WTC11 (cell line): ENCODE data around the gene KIF17.

Experiments used
- ATF2 ChIP-seq: sonication (generic); formaldehyde crosslinking; IDR thresholded peaks from 2 replicates; pipeline ENCODE4 v1.8.1; 2022; ENCODE audit warnings: low read depth, missing genetic modification reagents, borderline replicate concordance
- ATF6 ChIP-seq: sonication (generic); formaldehyde crosslinking; IDR thresholded peaks from 2 replicates; pipeline ENCODE4 v1.8.1; 2023; ENCODE audit warnings: mild to moderate bottlenecking, missing genetic modification reagents
- CTCF ChIP-seq: fragments of 200-600 bp; IDR thresholded peaks from 2 replicates; pipeline ENCODE4 v1.8.0; 2022; ENCODE audit warnings: antibody characterized with exemption
- JAZF1 ChIP-seq: fragments of 250-450 bp; sonication (Bioruptor Pico); IDR thresholded peaks from 2 replicates; pipeline ENCODE4 v1.9.0; 2021; ENCODE audit warnings: moderate library complexity, mild to moderate bottlenecking, inconsistent platforms
- MAX ChIP-seq: sonication (generic); formaldehyde crosslinking; IDR thresholded peaks from 2 replicates; pipeline ENCODE4 v1.8.0; 2022; ENCODE audit warnings: mild to moderate bottlenecking, missing genetic modification reagents
- MYBL2 ChIP-seq: sonication (generic); formaldehyde crosslinking; IDR thresholded peaks from 2 replicates; pipeline ENCODE4 v1.8.1; 2023; ENCODE audit warnings: mild to moderate bottlenecking, moderate library complexity, missing genetic modification reagents
- PREB ChIP-seq: sonication (generic); formaldehyde crosslinking; IDR thresholded peaks from 2 replicates; pipeline ENCODE4 v1.8.1; 2022; ENCODE audit warnings: mild to moderate bottlenecking, missing genetic modification reagents, moderate library complexity, borderline replicate concordance
- PRRX2 ChIP-seq: fragments of 250-450 bp; sonication (Bioruptor Pico); IDR thresholded peaks from 2 replicates; pipeline ENCODE4 v1.8.0; 2021; ENCODE audit warnings: mild to moderate bottlenecking
- STAT6 ChIP-seq: sonication (generic); formaldehyde crosslinking; conservative IDR thresholded peaks from 2 replicates; pipeline ENCODE4 v1.8.1; 2023; ENCODE audit warnings: mild to moderate bottlenecking, low read depth, missing genetic modification reagents, moderate library complexity
- USF2 ChIP-seq: sonication (generic); formaldehyde crosslinking; IDR thresholded peaks from 2 replicates; pipeline ENCODE4 v1.8.1; 2023; ENCODE audit warnings: mild to moderate bottlenecking, missing genetic modification reagents, moderate library complexity
- TF ChIP-seq, protein P1 (sequence below): sonication (generic); formaldehyde crosslinking; IDR thresholded peaks from 2 replicates; pipeline ENCODE4 v1.8.0; 2022; ENCODE audit warnings: mild to moderate bottlenecking, missing genetic modification reagents
- TF ChIP-seq, protein P2 (sequence below): fragments of 250-450 bp; sonication (Bioruptor Pico); IDR thresholded peaks from 2 replicates; pipeline ENCODE4 v1.9.0; 2021; ENCODE audit warnings: mild to moderate bottlenecking, borderline replicate concordance
- TF ChIP-seq, protein P3 (sequence below): sonication (generic); formaldehyde crosslinking; IDR thresholded peaks from 2 replicates; pipeline ENCODE4 v1.8.0; 2022; ENCODE audit warnings: missing genetic modification reagents

DNA sequence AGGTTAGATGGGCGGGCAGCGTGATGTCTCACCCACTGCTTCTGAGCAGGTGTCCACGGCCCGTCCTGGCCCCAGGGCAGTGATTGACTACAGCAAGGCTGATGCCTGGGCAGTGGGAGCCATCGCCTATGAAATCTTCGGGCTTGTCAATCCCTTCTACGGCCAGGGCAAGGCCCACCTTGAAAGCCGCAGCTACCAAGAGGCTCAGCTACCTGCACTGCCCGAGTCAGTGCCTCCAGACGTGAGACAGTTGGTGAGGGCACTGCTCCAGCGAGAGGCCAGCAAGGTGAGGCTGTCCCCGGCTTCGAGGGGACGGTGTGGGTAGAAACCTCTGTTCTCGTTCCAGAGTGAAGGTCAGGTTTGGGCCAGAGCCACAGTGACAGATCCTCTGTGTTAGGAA is 68.9 kb downstream of the KIF17 start:
- no peak for TF ChIP-seq CTCF
- no peak for TF ChIP-seq ATF2
- TF ChIP-seq JAZF1 = no peak
- TF ChIP-seq, protein P1, sequence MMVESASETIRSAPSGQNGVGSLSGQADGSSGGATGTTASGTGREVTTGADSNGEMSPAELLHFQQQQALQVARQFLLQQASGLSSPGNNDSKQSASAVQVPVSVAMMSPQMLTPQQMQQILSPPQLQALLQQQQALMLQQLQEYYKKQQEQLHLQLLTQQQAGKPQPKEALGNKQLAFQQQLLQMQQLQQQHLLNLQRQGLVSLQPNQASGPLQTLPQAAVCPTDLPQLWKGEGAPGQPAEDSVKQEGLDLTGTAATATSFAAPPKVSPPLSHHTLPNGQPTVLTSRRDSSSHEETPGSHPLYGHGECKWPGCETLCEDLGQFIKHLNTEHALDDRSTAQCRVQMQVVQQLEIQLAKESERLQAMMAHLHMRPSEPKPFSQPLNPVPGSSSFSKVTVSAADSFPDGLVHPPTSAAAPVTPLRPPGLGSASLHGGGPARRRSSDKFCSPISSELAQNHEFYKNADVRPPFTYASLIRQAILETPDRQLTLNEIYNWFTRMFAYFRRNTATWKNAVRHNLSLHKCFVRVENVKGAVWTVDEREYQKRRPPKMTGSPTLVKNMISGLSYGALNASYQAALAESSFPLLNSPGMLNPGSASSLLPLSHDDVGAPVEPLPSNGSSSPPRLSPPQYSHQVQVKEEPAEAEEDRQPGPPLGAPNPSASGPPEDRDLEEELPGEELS (CRISPR knock-in tag) = no peak
- TF ChIP-seq PREB (CRISPR knock-in tag) = no peak
- no peak for TF ChIP-seq MYBL2 (CRISPR knock-in tag)
- TF ChIP-seq STAT6 (CRISPR knock-in tag) = no peak
- TF ChIP-seq MAX (CRISPR knock-in tag) = no peak
- TF ChIP-seq PRRX2 = no peak
- no peak for TF ChIP-seq ATF6 (CRISPR knock-in tag)
- TF ChIP-seq, protein P2, sequence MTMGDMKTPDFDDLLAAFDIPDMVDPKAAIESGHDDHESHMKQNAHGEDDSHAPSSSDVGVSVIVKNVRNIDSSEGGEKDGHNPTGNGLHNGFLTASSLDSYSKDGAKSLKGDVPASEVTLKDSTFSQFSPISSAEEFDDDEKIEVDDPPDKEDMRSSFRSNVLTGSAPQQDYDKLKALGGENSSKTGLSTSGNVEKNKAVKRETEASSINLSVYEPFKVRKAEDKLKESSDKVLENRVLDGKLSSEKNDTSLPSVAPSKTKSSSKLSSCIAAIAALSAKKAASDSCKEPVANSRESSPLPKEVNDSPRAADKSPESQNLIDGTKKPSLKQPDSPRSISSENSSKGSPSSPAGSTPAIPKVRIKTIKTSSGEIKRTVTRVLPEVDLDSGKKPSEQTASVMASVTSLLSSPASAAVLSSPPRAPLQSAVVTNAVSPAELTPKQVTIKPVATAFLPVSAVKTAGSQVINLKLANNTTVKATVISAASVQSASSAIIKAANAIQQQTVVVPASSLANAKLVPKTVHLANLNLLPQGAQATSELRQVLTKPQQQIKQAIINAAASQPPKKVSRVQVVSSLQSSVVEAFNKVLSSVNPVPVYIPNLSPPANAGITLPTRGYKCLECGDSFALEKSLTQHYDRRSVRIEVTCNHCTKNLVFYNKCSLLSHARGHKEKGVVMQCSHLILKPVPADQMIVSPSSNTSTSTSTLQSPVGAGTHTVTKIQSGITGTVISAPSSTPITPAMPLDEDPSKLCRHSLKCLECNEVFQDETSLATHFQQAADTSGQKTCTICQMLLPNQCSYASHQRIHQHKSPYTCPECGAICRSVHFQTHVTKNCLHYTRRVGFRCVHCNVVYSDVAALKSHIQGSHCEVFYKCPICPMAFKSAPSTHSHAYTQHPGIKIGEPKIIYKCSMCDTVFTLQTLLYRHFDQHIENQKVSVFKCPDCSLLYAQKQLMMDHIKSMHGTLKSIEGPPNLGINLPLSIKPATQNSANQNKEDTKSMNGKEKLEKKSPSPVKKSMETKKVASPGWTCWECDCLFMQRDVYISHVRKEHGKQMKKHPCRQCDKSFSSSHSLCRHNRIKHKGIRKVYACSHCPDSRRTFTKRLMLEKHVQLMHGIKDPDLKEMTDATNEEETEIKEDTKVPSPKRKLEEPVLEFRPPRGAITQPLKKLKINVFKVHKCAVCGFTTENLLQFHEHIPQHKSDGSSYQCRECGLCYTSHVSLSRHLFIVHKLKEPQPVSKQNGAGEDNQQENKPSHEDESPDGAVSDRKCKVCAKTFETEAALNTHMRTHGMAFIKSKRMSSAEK = no peak
- no peak for TF ChIP-seq USF2 (CRISPR knock-in tag)
- TF ChIP-seq, protein P3, sequence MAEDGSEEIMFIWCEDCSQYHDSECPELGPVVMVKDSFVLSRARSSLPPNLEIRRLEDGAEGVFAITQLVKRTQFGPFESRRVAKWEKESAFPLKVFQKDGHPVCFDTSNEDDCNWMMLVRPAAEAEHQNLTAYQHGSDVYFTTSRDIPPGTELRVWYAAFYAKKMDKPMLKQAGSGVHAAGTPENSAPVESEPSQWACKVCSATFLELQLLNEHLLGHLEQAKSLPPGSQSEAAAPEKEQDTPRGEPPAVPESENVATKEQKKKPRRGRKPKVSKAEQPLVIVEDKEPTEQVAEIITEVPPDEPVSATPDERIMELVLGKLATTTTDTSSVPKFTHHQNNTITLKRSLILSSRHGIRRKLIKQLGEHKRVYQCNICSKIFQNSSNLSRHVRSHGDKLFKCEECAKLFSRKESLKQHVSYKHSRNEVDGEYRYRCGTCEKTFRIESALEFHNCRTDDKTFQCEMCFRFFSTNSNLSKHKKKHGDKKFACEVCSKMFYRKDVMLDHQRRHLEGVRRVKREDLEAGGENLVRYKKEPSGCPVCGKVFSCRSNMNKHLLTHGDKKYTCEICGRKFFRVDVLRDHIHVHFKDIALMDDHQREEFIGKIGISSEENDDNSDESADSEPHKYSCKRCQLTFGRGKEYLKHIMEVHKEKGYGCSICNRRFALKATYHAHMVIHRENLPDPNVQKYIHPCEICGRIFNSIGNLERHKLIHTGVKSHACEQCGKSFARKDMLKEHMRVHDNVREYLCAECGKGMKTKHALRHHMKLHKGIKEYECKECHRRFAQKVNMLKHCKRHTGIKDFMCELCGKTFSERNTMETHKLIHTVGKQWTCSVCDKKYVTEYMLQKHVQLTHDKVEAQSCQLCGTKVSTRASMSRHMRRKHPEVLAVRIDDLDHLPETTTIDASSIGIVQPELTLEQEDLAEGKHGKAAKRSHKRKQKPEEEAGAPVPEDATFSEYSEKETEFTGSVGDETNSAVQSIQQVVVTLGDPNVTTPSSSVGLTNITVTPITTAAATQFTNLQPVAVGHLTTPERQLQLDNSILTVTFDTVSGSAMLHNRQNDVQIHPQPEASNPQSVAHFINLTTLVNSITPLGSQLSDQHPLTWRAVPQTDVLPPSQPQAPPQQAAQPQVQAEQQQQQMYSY (CRISPR knock-in tag) = no peak
